Mesenchymal stem cell (in vitro differentiated cells and primary cell): Measurements from ENCODE around the gene RIMS3.

Experiments
- DNase-seq: peaks from one replicate; pipeline ENCODE4 v3.0.0-alpha.2; 2013
- H2AFZ ChIP-seq: one replicate; pipeline ENCODE4 v1.6.1; 2013; ENCODE audit warnings: low read depth, mild to moderate bottlenecking, control low read depth, inconsistent platforms, low read length, moderate library complexity
- H2AK5ac ChIP-seq: 2 replicates; pipeline ENCODE4 v1.6.1; 2013; ENCODE audit warnings: low read length, moderate library complexity, mild to moderate bottlenecking, inconsistent platforms; ENCODE audit not compliant: severe bottlenecking
- H2BK120ac ChIP-seq: one replicate; pipeline ENCODE4 v1.6.1; 2013; ENCODE audit warnings: low read depth, mild to moderate bottlenecking, inconsistent platforms, low read length, moderate library complexity
- H2BK12ac ChIP-seq, 2 experiments: one replicate each; pipeline ENCODE4 v1.6.1; 2013; ENCODE audit warnings: inconsistent platforms in 2 of 2, low read length in 2 of 2, mild to moderate bottlenecking in 2 of 2, moderate library complexity in 2 of 2, control low read depth in 1 of 2
- H2BK15ac ChIP-seq: one replicate; pipeline ENCODE4 v1.6.1; 2013; ENCODE audit warnings: mild to moderate bottlenecking, low read depth, inconsistent platforms; ENCODE audit not compliant: poor library complexity, severe bottlenecking
- H2BK5ac ChIP-seq: 2 replicates; pipeline ENCODE4 v1.6.1; 2013; ENCODE audit warnings: low read depth, mild to moderate bottlenecking, low read length, control low read depth, inconsistent platforms; ENCODE audit not compliant: poor library complexity, severe bottlenecking
- H3K14ac ChIP-seq, 2 experiments: one replicate each; pipeline ENCODE4 v1.6.1; 2013; ENCODE audit warnings: inconsistent platforms in 2 of 2, low read length in 2 of 2, control low read depth in 1 of 2, mild to moderate bottlenecking in 1 of 2, moderate library complexity in 1 of 2
- H3K18ac ChIP-seq, 2 experiments: one replicate each; pipeline ENCODE4 v1.6.1; 2013; ENCODE audit warnings: inconsistent platforms in 2 of 2, low read length in 2 of 2, control low read depth in 1 of 2, low read depth in 1 of 2, mild to moderate bottlenecking in 1 of 2
- H3K23ac ChIP-seq, 2 experiments: one replicate each; pipeline ENCODE4 v1.6.1; 2013; ENCODE audit warnings: inconsistent platforms in 2 of 2, low read length in 2 of 2, mild to moderate bottlenecking in 2 of 2, moderate library complexity in 2 of 2, control low read depth in 1 of 2
- H3K27ac ChIP-seq: 2 replicates; pipeline ENCODE4 v1.5.1; 2013; ENCODE audit warnings: mild to moderate bottlenecking, moderate library complexity, low read length, control low read depth, inconsistent platforms; ENCODE audit not compliant: poor library complexity, severe bottlenecking
- H3K27me3 ChIP-seq, 2 experiments: 2 replicates each; pipeline versions ENCODE4 v1.6.1 to v1.7.0; 2013; ENCODE audit warnings: low read length in 2 of 2, mild to moderate bottlenecking in 2 of 2, moderate library complexity in 2 of 2, control low read depth in 1 of 2, inconsistent platforms in 1 of 2; ENCODE audit not compliant: control insufficient read depth in 1 of 2, insufficient read depth in 1 of 2
- H3K36me3 ChIP-seq, 2 experiments: 2 replicates each; pipeline versions ENCODE4 v1.6.1 to v1.7.0; 2013; ENCODE audit warnings: low read length in 2 of 2, control low read depth in 1 of 2, inconsistent platforms in 1 of 2, low read depth in 1 of 2, mild to moderate bottlenecking in 1 of 2; ENCODE audit not compliant: insufficient read depth in 2 of 2, control insufficient read depth in 1 of 2
- H3K4ac ChIP-seq, 2 experiments: one replicate each; pipeline ENCODE4 v1.6.1; 2013; ENCODE audit warnings: inconsistent platforms in 2 of 2, low read length in 2 of 2, mild to moderate bottlenecking in 2 of 2, moderate library complexity in 2 of 2, control low read depth in 1 of 2, low read depth in 1 of 2
- H3K4me1 ChIP-seq: 2 replicates; pipeline ENCODE4 v1.6.1; 2013; ENCODE audit warnings: low read depth, low read length, control low read depth; ENCODE audit not compliant: control insufficient read depth, insufficient read depth
- H3K4me2 ChIP-seq: 2 replicates; pipeline ENCODE4 v1.6.1; 2013; ENCODE audit warnings: low read length, mild to moderate bottlenecking, inconsistent platforms; ENCODE audit not compliant: poor library complexity, severe bottlenecking
- H3K4me3 ChIP-seq, 2 experiments: 2 replicates each; pipeline versions ENCODE4 v1.5.1 to v1.7.0; 2013; ENCODE audit warnings: low read length in 2 of 2, mild to moderate bottlenecking in 2 of 2, control low read depth in 1 of 2, low read depth in 1 of 2; ENCODE audit not compliant: insufficient read depth in 1 of 2
- H3K79me1 ChIP-seq: replicated peaks from 2 replicates; pipeline ENCODE4 v1.6.1; 2013; ENCODE audit warnings: mild to moderate bottlenecking, control low read depth, low read length, inconsistent platforms; ENCODE audit not compliant: poor library complexity, severe bottlenecking
- H3K9ac ChIP-seq: 2 replicates; pipeline ENCODE4 v1.7.0; 2013; ENCODE audit warnings: mild to moderate bottlenecking, low read length, moderate library complexity
- H3K9me3 ChIP-seq: 2 replicates; pipeline ENCODE4 v1.7.0; 2013; ENCODE audit warnings: mild to moderate bottlenecking, low read length; ENCODE audit not compliant: control insufficient read depth
- H4K8ac ChIP-seq: one replicate; pipeline ENCODE4 v1.6.1; 2013; ENCODE audit warnings: inconsistent platforms, mild to moderate bottlenecking, low read length, moderate library complexity
- H4K91ac ChIP-seq: one replicate; pipeline ENCODE4 v1.6.1; 2013; ENCODE audit warnings: mild to moderate bottlenecking, low read length, inconsistent platforms
- WGBS: methylation state at CpG from one replicate; pipeline ENCODE4 v1.1.7; 2013; ENCODE audit warnings: mixed read lengths; 5-methylcytosine and 5-hydroxymethylcytosine counted together

The RIMS3 gene

GRCh38 chr1:40664791-40665190 lies 691 bp downstream of the RIMS3 start:
- H2AFZ ChIP-seq: no peak overlapping the region
- DNase-seq: no peak
- no peak overlapping the region for H2BK15ac ChIP-seq
- H2BK5ac ChIP-seq: no peak overlapping the region
- no peaks in the 10 kb centered on the region for H3K36me3 ChIP-seq
- H2AK5ac ChIP-seq: no peak overlapping the region
- H3K4ac ChIP-seq: no peak overlapping the region
- no peak overlapping the region for H3K14ac ChIP-seq
- H3K79me1 ChIP-seq: no peaks in the 10 kb centered on the region
- no peak overlapping the region for H3K4me3 ChIP-seq
- H3K4me1 ChIP-seq: peaks cover 15% of the 10 kb centered on the region
- H2BK120ac ChIP-seq: no peak overlapping the region
- H3K23ac ChIP-seq: no peak overlapping the region
- H3K9me3 ChIP-seq: no peaks in the 10 kb centered on the region
- H4K91ac ChIP-seq: no peak overlapping the region
- WGBS: 53% methylated on average over 2 of the region's 2 CpGs
- no peak overlapping the region for H3K9ac ChIP-seq
- H3K18ac ChIP-seq: no peak overlapping the region
- no peak overlapping the region for H2BK12ac ChIP-seq
- no peak overlapping the region for H3K27ac ChIP-seq
- no peak overlapping the region for H4K8ac ChIP-seq
- no peak overlapping the region for H3K4me2 ChIP-seq
- peaks cover 34 to 62% of the 10 kb centered on the region in 2 experiments for H3K27me3 ChIP-seq

- H4K91ac ChIP-seq: no peak overlapping the region
- peaks cover 37 to 62% of the 10 kb centered on the region in 2 experiments for H3K27me3 ChIP-seq
- H3K4me2 ChIP-seq: no peak overlapping the region
- H2BK15ac ChIP-seq: no peak overlapping the region
- H2BK12ac ChIP-seq: no peak overlapping the region
- no peaks in the 10 kb centered on the region for H3K9me3 ChIP-seq
- no peak overlapping the region for H3K27ac ChIP-seq
- H3K18ac ChIP-seq: no peak overlapping the region
- no peak overlapping the region for H2BK120ac ChIP-seq
- H3K23ac ChIP-seq: no peak overlapping the region
- H2AFZ ChIP-seq: no peak overlapping the region
- H3K4me3 ChIP-seq: no peak overlapping the region
- H3K9ac ChIP-seq: no peak overlapping the region
- H3K14ac ChIP-seq: no peak overlapping the region
- WGBS: 100% methylated on average over 1 of the region's 1 CpG
- H2BK5ac ChIP-seq: no peak overlapping the region
- H3K4ac ChIP-seq: no peak overlapping the region
- DNase-seq: no peak
- H3K79me1 ChIP-seq: no peaks in the 10 kb centered on the region
- H3K36me3 ChIP-seq: no peaks in the 10 kb centered on the region
- peaks cover 15% of the 10 kb centered on the region for H3K4me1 ChIP-seq
- no peak overlapping the region for H4K8ac ChIP-seq
- H2AK5ac ChIP-seq: no peak overlapping the region
These were observed 1.3 kb downstream of the RIMS3 start for GRCh38 chr1:40664167-40664537.

GRCh38 chr1:40663324-40664166 lies 1.9 kb downstream of the RIMS3 start:
- H3K79me1 ChIP-seq: no peaks in the 10 kb centered on the region
- no peak overlapping the region for H2BK12ac ChIP-seq
- H3K18ac ChIP-seq: no peak overlapping the region
- peaks cover 43 to 66% of the 10 kb centered on the region in 2 experiments for H3K27me3 ChIP-seq
- no peak overlapping the region for H3K4me3 ChIP-seq
- no peak overlapping the region for H2AK5ac ChIP-seq
- H3K9me3 ChIP-seq: no peaks in the 10 kb centered on the region
- H3K27ac ChIP-seq: no peak overlapping the region
- H3K4me2 ChIP-seq: no peak overlapping the region
- no peak overlapping the region for H3K14ac ChIP-seq
- no peak overlapping the region for H2BK15ac ChIP-seq
- no peak overlapping the region for H3K4ac ChIP-seq
- no peak overlapping the region for H4K8ac ChIP-seq
- 36% methylated on average over 7 of the region's 8 CpGs for WGBS
- no peak overlapping the region for H2BK5ac ChIP-seq
- H3K23ac ChIP-seq: no peak overlapping the region
- peaks cover 13% of the 10 kb centered on the region for H3K4me1 ChIP-seq
- H2AFZ ChIP-seq: no peak overlapping the region
- no peak for DNase-seq
- H3K36me3 ChIP-seq: no peaks in the 10 kb centered on the region
- no peak overlapping the region for H3K9ac ChIP-seq
- no peak overlapping the region for H4K91ac ChIP-seq
- H2BK120ac ChIP-seq: no peak overlapping the region

- no peak overlapping the region for H3K18ac ChIP-seq
- H2AFZ ChIP-seq: no peak overlapping the region
- H3K27me3 ChIP-seq: peaks cover 50 to 73% of the 10 kb centered on the region in 2 experiments
- H3K23ac ChIP-seq: no peak overlapping the region
- H4K8ac ChIP-seq: no peak overlapping the region
- no peak overlapping the region for H2BK120ac ChIP-seq
- H3K4ac ChIP-seq: no peak overlapping the region
- no peak overlapping the region for H3K4me3 ChIP-seq
- no peak overlapping the region for H3K14ac ChIP-seq
- peaks cover 13% of the 10 kb centered on the region for H3K4me1 ChIP-seq
- no peak overlapping the region for H3K4me2 ChIP-seq
- no peak overlapping the region for H4K91ac ChIP-seq
- H2BK15ac ChIP-seq: no peak overlapping the region
- no peak overlapping the region for H2AK5ac ChIP-seq
- peak; percentile 37 for DNase-seq
- WGBS: 80% methylated on average over 4 of the region's 4 CpGs
- no peak overlapping the region for H2BK5ac ChIP-seq
- H3K36me3 ChIP-seq: no peaks in the 10 kb centered on the region
- no peak overlapping the region for H3K27ac ChIP-seq
- no peak overlapping the region for H3K9ac ChIP-seq
- no peaks in the 10 kb centered on the region for H3K9me3 ChIP-seq
- no peak overlapping the region for H2BK12ac ChIP-seq
- no peaks in the 10 kb centered on the region for H3K79me1 ChIP-seq
These were observed 2.6 kb downstream of the RIMS3 start for GRCh38 chr1:40662864-40663263.
